Skin of body (tissue), 2 donors: ENCODE measurements around the gene RFFL. TPM values are rescaled to one million over a fixed set of nuclear protein-coding genes. Genes with fewer than 3 reads are reported as not detected.
"Not testable (repeated sequence)": the region's sequence is repeated elsewhere in the genome, so short reads cannot be mapped to it uniquely, and the experiment has no call there.

Experiments
- DNase-seq: peaks from one replicate; lab custom pipeline; 2025; lab: John Stamatoyannopoulos, UW
- total RNA-seq: library from RNA; depleted of rRNA; stranded (reverse); fragments of >200 nt; gene quantifications from one replicate; pipeline ENCODE4 v1.2.3, GENCODE V29; 2014

RFFL gene
- total RNA-seq, 1 donor from 2014 or later = 6.5 TPM

DNA sequence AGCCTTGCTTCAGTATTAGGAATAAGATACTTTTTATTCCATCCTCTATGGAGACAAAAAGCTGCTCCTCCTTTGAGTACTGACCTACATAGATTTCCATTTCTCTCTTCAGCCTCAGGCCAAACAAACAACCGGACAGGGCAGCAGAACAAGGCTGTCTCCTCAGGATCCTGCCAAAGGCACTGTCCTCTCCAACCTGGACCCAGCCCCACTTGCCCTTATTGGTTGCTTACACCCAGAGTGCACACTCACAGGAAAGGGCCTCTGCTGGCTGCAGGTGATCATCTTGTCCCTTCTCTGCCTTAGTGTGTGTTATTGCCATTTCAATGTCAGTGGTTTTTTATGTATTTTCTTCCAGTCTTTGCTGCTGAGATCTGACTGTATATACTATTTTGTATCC is 56.5 kb downstream of the RFFL start:
- no peak for DNase-seq

- DNase-seq = no peak
These were observed 57.2 kb downstream of the RFFL start for GRCh38 chr17:35006345-35006744.

- no peak for DNase-seq
These were observed 59.7 kb downstream of the RFFL start for GRCh38 chr17:35003778-35004177.

DNA sequence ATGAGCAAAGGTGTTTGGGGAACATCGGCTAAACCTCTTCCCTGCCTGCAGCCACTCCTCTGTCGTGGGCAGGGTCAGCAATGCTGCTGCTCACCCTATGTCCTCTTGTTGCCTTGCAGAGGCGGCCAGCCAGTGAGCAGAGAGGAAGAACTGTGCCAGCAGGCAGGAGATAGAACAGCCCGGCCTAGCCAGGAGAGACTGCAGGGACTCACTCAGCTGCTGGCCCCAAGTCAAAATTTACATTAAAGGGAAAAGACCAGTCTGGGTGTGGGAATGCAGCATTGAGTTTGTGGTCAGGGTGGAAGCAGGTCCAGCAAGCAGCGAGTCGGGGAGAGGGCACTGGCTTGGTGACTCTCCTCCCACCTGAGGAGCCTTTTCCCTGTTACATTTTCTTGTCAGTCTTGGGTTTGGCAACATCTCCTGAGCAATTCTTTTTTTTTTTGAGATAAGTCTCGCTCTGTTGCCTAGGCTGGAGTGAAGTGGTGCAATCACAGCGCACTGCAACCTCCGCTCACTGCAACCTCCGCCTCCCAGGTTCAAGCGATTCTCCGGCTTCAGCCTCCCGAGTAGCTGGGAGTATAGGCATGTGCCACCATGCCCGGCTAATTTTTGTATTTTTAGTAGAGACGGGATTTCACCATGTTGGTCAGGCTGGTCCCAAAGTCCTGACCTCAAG is 60.5 kb downstream of the RFFL start:
- no peak for DNase-seq

GRCh38 chr17:35001549-35001948 is 62.0 kb downstream of the RFFL start:
- no peak for DNase-seq

- not testable (repeated sequence) for DNase-seq
These were observed 62.5 kb downstream of the RFFL start for GRCh38 chr17:35000965-35001364.

DNA sequence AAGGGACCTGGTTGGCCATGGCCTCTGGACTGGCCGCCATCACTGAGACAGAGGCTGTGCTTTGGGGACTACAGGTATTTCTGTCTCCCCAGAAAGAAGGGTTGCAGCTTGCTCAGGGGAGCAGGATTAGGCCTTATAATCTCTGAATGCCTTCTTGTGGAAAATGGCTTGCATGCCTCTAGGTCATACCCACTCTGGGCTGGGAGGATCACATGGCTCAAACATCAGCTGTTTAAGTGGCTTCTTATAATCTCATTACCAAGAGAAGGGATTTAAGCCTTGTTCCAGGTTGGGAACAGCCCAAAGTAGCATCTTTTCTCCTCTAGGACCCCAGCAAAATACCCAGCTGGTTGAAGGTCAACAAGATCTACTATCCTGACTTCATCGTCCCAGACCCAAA is 64.1 kb downstream of the RFFL start:
- no peak for DNase-seq

DNA sequence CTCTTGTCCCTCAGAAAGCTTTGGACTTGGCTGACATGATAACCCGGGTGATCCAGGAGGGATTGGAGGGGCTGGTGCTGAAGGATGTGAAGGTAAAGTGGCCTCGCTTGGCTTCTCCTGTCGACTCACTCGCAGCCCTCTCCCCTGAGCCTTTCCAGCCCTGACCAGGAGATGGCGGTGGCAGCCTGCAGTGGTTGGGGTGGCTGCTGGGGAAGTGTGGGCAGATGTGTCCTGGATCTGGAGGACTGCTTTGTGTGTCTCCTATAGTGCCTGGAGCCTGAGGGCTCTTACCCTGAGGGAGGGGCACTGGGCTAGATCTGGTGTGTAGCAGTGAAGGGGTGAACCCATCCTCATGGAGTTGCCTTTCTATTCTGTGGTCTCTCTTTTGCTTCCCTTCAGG is 65.3 kb downstream of the RFFL start:
- DNase-seq = no peak

GRCh38 chr17:34997355-34997862 is 66.1 kb downstream of the RFFL start:
- DNase-seq = peak; percentile 91

GRCh38 chr17:34996422-34997285 is 66.9 kb downstream of the RFFL start:
- DNase-seq = no peak

GRCh38 chr17:34993031-34993430 is 70.5 kb downstream of the RFFL start:
- DNase-seq = no peak

DNA sequence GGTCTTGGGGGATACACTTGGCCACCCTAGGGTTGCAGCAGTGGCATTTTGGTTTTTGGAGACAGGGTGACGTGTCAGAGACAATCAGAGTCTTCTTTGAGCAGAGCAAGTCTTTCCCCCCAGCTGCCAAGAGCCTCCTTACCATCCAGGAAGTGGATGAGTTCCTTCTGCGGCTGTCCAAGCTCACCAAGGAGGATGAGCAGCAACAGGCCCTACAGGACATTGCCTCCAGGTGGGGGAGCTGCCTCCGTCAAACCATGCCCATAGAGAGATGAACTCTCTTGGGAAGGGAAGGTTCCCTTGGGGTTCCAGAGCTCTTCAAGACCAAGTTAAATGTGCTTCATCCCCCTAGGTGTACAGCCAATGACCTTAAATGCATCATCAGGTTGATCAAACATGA is 71.9 kb downstream of the RFFL start:
- DNase-seq = no peak

GRCh38 chr17:34990921-34991365 is 72.6 kb downstream of the RFFL start:
- DNase-seq = no peak

- no peak for DNase-seq
These were observed 74.0 kb downstream of the RFFL start for GRCh38 chr17:34989473-34989872.

- DNase-seq = no peak
These were observed 74.9 kb downstream of the RFFL start for GRCh38 chr17:34988644-34989043.

DNA sequence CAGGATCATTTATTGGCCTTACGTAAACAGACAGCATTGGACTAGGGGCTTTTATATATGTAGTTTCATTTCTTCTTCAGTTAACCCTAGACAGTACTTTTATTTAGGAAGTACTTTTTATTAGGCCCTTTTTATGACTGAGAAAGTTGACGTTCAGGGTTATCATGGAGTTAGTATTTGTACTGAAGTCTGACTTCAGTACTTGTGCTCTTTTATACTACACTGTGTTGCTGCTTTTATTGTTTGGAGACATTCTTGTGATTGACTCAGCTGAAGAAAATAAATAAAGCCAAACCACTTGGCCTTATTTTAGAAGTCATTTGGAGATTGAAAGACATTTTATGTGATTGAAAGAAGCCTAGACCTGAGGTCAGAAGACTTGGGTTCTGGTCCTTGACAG is 76.3 kb downstream of the RFFL start:
- DNase-seq = no peak

DNA sequence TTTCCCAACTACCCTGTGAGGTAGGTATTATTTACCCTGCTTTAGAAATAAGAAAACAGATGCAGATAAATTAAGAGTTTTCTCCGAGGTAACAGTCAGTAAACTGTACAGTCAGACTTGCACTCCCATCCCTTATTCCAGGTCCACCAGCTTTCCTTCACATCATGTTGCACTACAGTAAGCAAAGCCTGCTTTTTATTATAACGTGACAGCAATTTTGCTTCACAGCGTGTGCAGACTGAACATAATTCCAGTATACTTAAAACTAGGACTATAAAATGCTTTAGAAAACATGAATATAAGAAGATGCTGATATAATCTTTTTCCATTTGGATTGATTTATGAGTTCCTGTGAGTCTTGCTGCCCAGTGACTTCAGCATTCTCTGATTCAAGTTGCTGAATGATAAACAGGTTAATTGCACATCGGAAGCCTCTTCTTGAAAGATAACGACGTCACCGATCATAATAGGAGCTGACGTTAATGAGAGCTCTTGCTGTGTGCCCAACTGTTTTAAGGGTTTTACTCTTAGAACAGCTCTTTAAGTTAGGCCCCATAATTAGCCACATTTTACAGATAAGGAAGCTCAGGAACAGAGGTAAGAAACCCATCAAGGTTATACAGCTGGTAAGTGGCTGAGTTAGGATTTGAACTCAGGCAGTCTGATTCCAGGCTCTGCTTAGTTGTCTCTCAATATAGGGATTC is 81.8 kb downstream of the RFFL start:
- peak; percentile 53 for DNase-seq

GRCh38 chr17:34980681-34981537 is 82.6 kb downstream of the RFFL start:
- peak; percentile 80 for DNase-seq

DNA sequence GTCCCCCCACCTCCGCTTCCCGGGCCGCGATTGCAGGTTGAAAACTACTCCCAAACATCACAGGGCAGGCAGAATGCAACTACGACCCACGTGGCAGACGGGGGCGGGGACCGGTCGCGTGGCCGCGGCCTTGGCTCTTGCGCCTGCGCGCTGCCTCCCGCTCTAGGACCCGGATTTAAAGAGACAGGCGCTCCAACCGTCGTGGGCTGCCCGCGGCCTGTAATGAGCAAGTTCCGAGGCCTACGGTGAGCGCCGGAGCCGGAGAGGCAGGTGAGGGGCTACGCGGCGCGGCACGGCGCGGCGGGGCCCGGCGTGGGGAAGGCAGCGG is 83.2 kb downstream of the RFFL start, which contains the start of gene LIG3:
TSS of gene LIG3 (plus strand) at position 160 of the 328 bp plus-strand sequence. CDS start 2,494 bp downstream, outside the sequence.
- DNase-seq = peak; percentile 92

DNA sequence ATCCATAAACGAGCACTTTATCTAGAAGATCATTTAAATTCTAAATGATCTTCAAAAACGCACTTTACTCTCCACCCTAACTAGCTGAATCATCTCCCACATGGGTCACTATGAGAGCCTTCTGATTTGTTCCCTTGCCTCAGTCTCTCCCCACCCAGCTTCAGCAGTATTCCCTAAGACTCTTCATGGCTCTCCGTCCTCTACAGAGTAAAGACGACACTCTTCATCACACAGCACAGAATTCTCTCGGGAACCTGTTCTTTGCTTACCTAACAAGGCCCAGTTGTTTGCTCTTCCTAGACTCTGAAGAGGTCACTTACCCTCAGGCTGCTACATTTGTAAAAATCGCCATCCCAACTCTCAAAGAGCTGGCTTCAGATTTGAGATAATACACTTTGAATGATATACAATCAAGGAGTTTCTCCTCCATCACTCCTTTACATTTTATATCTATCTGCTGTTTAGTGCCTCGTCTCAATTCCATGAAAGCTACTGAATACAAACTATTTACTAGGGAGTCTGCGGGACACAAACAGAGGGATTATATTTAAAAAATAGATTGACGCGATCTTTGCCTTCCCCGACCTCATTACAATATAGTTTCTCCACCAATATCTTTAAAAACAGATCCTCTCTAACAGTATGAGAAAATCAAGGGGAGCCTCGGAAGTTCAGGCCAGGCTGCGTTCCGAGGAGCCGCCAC is 83.7 kb downstream of the RFFL start:
- DNase-seq = no peak
